AG09309 (cell line): ENCODE data around the gene CP.

ENCODE experiments used
- DNase-seq: peaks from one replicate; pipeline ENCODE4 v3.0.0-alpha.2; 2010; ENCODE audit warnings: low read depth
- H3K4me3 ChIP-seq: 2 replicates; pipeline ENCODE4 v1.5.1; 2011; ENCODE audit warnings: mild to moderate bottlenecking, low read depth, low read length, moderate library complexity; ENCODE audit not compliant: control insufficient read depth
- CTCF ChIP-seq: IDR thresholded peaks from 2 replicates; pipeline ENCODE4 v1.5.1; 2011; ENCODE audit warnings: mild to moderate bottlenecking, low read depth, low read length, inconsistent platforms; ENCODE audit not compliant: insufficient read depth, control insufficient read depth; ENCODE audit errors: missing control alignments

CP gene

GRCh38 chr3:149258714-149259113, 37.1 kb upstream of the CP start:
- no peak for DNase-seq
- H3K4me3 ChIP-seq, result no peak overlapping the region
- TF ChIP-seq CTCF, result no peak

- no peak for TF ChIP-seq CTCF
- DNase-seq, result no peak
Measured at GRCh38 chr3:149258298-149258697, 36.7 kb upstream of the CP start.

GRCh38 chr3:149252272-149252671, 30.6 kb upstream of the CP start:
- DNase-seq, result no peak
- no peak overlapping the region for H3K4me3 ChIP-seq
- TF ChIP-seq CTCF, result no peak

More at GRCh38 chr3:149258298-149258697, 36.7 kb upstream of the CP start:
- no peak overlapping the region for H3K4me3 ChIP-seq

GRCh38 chr3:149251186-149251585, 29.6 kb upstream of the CP start:
- TF ChIP-seq CTCF, result no peak
- H3K4me3 ChIP-seq, result no peak overlapping the region
- no peak for DNase-seq

GRCh38 chr3:149247929-149248691, 26.5 kb upstream of the CP start:
- TF ChIP-seq CTCF, result no peak
- H3K4me3 ChIP-seq, result no peak overlapping the region
- DNase-seq, result no peak

GRCh38 chr3:149247008-149247710, 25.5 kb upstream of the CP start:
- no peak for TF ChIP-seq CTCF
- H3K4me3 ChIP-seq, result no peak overlapping the region
- no peak for DNase-seq
